ENCODE results near the gene CNST. TPM values are rescaled to one million over a fixed set of nuclear protein-coding genes. Genes with fewer than 3 reads are reported as not detected.

Gene CNST
- total and polyA plus RNA-seq, 2 of the 13 experiments (the other 11 are each of a cell fraction or from before 2014, with no cell fraction given) = 6.3 to 12.4 TPM

DNA sequence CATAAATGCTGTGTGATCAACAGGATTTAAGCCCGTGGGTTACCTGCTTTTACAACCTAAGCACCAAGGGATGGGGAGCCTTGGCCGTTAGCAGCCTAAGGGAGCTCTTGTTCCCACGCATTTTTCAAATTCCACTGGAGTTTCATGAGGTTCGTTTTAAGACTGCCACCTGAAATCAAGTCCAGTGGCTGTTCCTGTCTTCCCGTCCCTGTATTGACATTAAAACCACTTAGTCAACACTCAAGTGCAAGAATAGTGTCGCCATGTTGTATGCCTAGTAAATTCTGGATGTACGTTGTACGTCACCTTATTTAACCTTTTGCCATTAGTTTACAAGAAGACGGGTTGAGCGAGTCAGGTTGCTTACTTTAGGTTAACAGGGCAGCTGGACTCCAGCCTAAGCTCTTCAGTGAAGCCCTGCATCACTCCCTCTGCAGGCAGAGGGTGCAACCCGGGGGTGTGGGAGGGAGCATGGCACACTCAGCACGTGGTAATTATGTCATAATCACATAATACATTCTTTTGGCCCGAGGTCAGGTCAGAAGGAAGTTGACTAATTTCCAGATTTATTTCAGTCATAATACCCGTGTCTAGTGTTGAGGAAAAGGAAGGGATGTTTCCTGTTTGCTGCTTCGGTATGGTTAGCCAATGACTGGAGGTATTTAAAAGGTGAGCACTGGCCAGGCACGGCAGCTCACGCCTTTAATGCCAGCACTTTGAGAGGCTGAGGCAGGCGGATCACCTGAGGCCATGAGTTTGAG lies 42.5 kb downstream of the CNST start (continued):
- TF ChIP-seq HOMEZ (CRISPR knock-in tag; IDR thresholded peaks at IDR 0.05; ENCODE audit: low read depth) (peak; percentile 47; the same call in 1 of the 2 replicates), MYC (CRISPR knock-in tag; IDR thresholded peaks at IDR 0.05; ENCODE audit: borderline replicate concordance) (peak; percentile 53; the same call in 1 of the 2 replicates), ELF4 (CRISPR knock-in tag; IDR thresholded peaks at IDR 0.05; ENCODE audit: borderline replicate concordance) (no peak), SP1 (IDR thresholded peaks at IDR 0.05) (no peak), SP1 (CRISPR knock-in tag; IDR thresholded peaks at IDR 0.05) (no peak), ZNF10 (CRISPR knock-in tag; IDR thresholded peaks at IDR 0.05; ENCODE audit: borderline replicate concordance, low read depth) (no peak), ZNF446 (CRISPR knock-in tag; IDR thresholded peaks at IDR 0.05) (no peak), SRSF1 (optimal IDR thresholded peaks at IDR 0.05; ENCODE audit: low read depth, low read length) (no peak), SMC3 (IDR thresholded peaks at IDR 0.05; ENCODE audit: low read length) (peak; percentile 29; the same call in 1 of the 2 replicates), THRA (CRISPR knock-in tag; IDR thresholded peaks at IDR 0.05; ENCODE audit: borderline replicate concordance) (peak; percentile 89), CCAR2 (optimal IDR thresholded peaks at IDR 0.05; ENCODE audit: low read depth, low read length) (no peak), ZNF577 (CRISPR knock-in tag; IDR thresholded peaks at IDR 0.05; ENCODE audit: borderline replicate concordance, low read depth) (no peak), CREB1 (IDR thresholded peaks at IDR 0.05) (0 out of 2 replicates have a peak, but pooled peaks have one; percentile 40), CREB1 (CRISPR knock-in tag; IDR thresholded peaks at IDR 0.05) (no peak; the same call in 1 of the 2 replicates), TBX2 (CRISPR knock-in tag; IDR thresholded peaks at IDR 0.05; ENCODE audit: borderline replicate concordance) (peak; percentile 31; the same call in 1 of the 2 replicates), ZNF850 (CRISPR knock-in tag; conservative IDR thresholded peaks at IDR 0.05) (no peak), FOXA1 (IDR thresholded peaks at IDR 0.05) (peak; percentile 50; the same call in 1 of the 2 replicates), FOXA1 (CRISPR knock-in tag; IDR thresholded peaks at IDR 0.05) (peak; percentile 80), MAFK (conservative IDR thresholded peaks at IDR 0.05 in 1 of 2, IDR thresholded peaks at IDR 0.05 in 1 of 2; ENCODE audit: low read length in 2 of 2) (no peak), MTA1 (CRISPR knock-in tag; IDR thresholded peaks at IDR 0.05; ENCODE audit: borderline replicate concordance) (no peak), ZFP90 (CRISPR knock-in tag; IDR thresholded peaks at IDR 0.05; ENCODE audit: borderline replicate concordance) (no peak), ZNF782 (CRISPR knock-in tag; IDR thresholded peaks at IDR 0.05; ENCODE audit: borderline replicate concordance) (no peak), ZNF720 (CRISPR knock-in tag; IDR thresholded peaks at IDR 0.05) (no peak), ZNF138 (CRISPR knock-in tag; IDR thresholded peaks at IDR 0.05; ENCODE audit: low read depth) (no peak), ZNF562 (CRISPR knock-in tag; IDR thresholded peaks at IDR 0.05; ENCODE audit: borderline replicate concordance) (no peak), CCDC6 (CRISPR knock-in tag; IDR thresholded peaks at IDR 0.05) (no peak), SRSF9 (IDR thresholded peaks at IDR 0.05; ENCODE audit: borderline replicate concordance, insufficient read depth, low read depth, low read length, poor library complexity, severe bottlenecking) (no peak), ZMYM3 (CRISPR knock-in tag; IDR thresholded peaks at IDR 0.05) (no peak), RFXAP (CRISPR knock-in tag; IDR thresholded peaks at IDR 0.05; ENCODE audit: borderline replicate concordance) (no peak), DR1 (CRISPR knock-in tag; IDR thresholded peaks at IDR 0.05) (no peak)

All from HepG2 (cell line).